Suprapubic skin (tissue), 3 donors: ENCODE measurements around the gene NELFE.

Experiments
- CTCF ChIP-seq, 2 donors: fragments of 200-600 bp in 1 of 2; fragments of 450-650 bp in 1 of 2; sonication (generic) in 1 of 2; IDR thresholded peaks; one replicate each; pipeline ENCODE4 v1.5.1; 2016 to 2019; ENCODE audit warnings: antibody characterized with exemption in 2 of 2, mild to moderate bottlenecking in 1 of 2, moderate library complexity in 1 of 2
- POLR2A ChIP-seq, 2 donors: fragments of 450-650 bp; IDR thresholded peaks; one replicate each; pipeline ENCODE4 v1.6.1; 2017; ENCODE audit warnings: antibody characterized with exemption in 2 of 2, mild to moderate bottlenecking in 2 of 2, moderate library complexity in 2 of 2

GRCh38 chr6:31979238-31979898 lies 20.6 kb upstream of the NELFE start:
- TF ChIP-seq CTCF (IDR thresholded peaks at IDR 0.05) (no peak), POLR2A (IDR thresholded peaks at IDR 0.05) (no peak)
